ENCODE measurements around the gene HECTD1.
"Not testable (repeated sequence)": the region's sequence is repeated elsewhere in the genome, so short reads cannot be mapped to it uniquely, and the experiment has no call there.

GRCh38 chr14:31052905-31053586, 154.5 kb downstream of the HECTD1 start:
- not testable (repeated sequence) for TF ChIP-seq CTCF (IDR thresholded peaks at IDR 0.05; ENCODE audit: insufficient read depth, low read length); GABPA (IDR thresholded peaks at IDR 0.05; ENCODE audit: low read depth)

Measured in HL-60 (cell line).